Subcutaneous preadipocyte (primary cell): ENCODE measurements around the gene PAFAH1B1. TPM values are rescaled to one million over a fixed set of nuclear protein-coding genes. Genes with fewer than 3 reads are reported as not detected.

ENCODE experiments used
- small RNA-seq: library from RNA; depleted of rRNA; stranded (forward); fragments of <200 nt; gene quantifications from one replicate; pipeline ENCODE3, GENCODE V24; 2012
- total RNA-seq: library from RNA; depleted of rRNA; stranded (reverse); fragments of >200 nt; gene quantifications from 2 replicates; pipeline ENCODE4 v1.2.3, GENCODE V29; 2012

PAFAH1B1 gene
- total RNA-seq = 78.3 and 90.7 TPM in 2 replicates

GRCh38 chr17:2592971-2593820 lies at the start of gene PAFAH1B1:
Gene PAFAH1B1 (plus strand): TSS chr17:2593654. CDS start chr17:2638289, 44,635 bp downstream.

GRCh38 chr17:2711608-2712299 lies 118.3 kb downstream of the PAFAH1B1 start, which contains the start of gene CLUH:
Gene CLUH (minus strand): TSS chr17:2711764. CDS start chr17:2711661, 103 bp downstream.

Small RNAs within 50 kb of the gene (small RNA-seq; reads per million reads assigned to genes)
- not detected for gene MIR6776
- not detected for gene RN7SL608P

Other genes starting within 250 kb of the PAFAH1B1 start
- 8.5 and 13.5 TPM in 2 replicates for gene MNT, start 192.6 kb upstream of the PAFAH1B1 start, total RNA-seq
- gene METTL16, start 81.8 kb upstream of the PAFAH1B1 start, total RNA-seq = 12.5 and 19.2 TPM in 2 replicates
- 76.1 and 104 TPM in 2 replicates for gene CLUH, start 118.1 kb downstream of the PAFAH1B1 start, total RNA-seq
- gene CCDC92B, start 156.0 kb downstream of the PAFAH1B1 start, total RNA-seq = under 0.01 TPM in 2 replicates
- 3.3 and 5.3 TPM in 2 replicates for gene RAP1GAP2, start 202.8 kb downstream of the PAFAH1B1 start, total RNA-seq